K562 (cell line): ENCODE results near the gene TBX10. TPM values are rescaled to one million over a fixed set of nuclear protein-coding genes. Genes with fewer than 3 reads are reported as not detected.

Source experiments
- ATAC-seq: fragments of 200-7000 bp; cut with Tn5 transposase; 3 replicates; pipeline ENCODE4 v1.9.1; 2020; ENCODE audit warnings: moderate library complexity
- BruUV-seq: library from RNA; stranded (reverse); fragments of 400-500 nt; replicated peaks from 2 replicates; lab custom pipeline; 2021; lab: Mats Ljungman, UMichigan
- CTCF ChIA-PET: fragments of 300-600 bp; formaldehyde crosslinking; extraction: SDS; loops from one replicate; lab custom pipeline; 2021; ENCODE audit warnings: low intra/inter-chr PET ratio; lab: Yijun Ruan, JAX
- POLR2A ChIA-PET: fragments of 300-600, 350-650 bp; sonication (Branson Sonifier 250); formaldehyde crosslinking; extraction: SDS; loops from one replicate; lab custom pipeline; 2021; ENCODE audit warnings: antibody characterized with exemption, inconsistent platforms; lab: Yijun Ruan, JAX
- DNase-seq, 4 experiments: peaks; one replicate each; pipeline versions ENCODE4 v3.0.0 to v3.0.0-alpha.2; 2011 to 2018; ENCODE audit warnings: low spot score in 3 of 4, mixed read lengths in 3 of 4; ENCODE audit errors: extremely low read depth in 1 of 4
- FAIRE-seq: peaks from 2 replicates; lab custom pipeline; 2011; peaks lifted over from hg19 to GRCh38; lab: Jason Lieb, UNC
- H2AFZ ChIP-seq: 2 replicates; pipeline ENCODE4 v1.6.0; 2011; ENCODE audit warnings: low read depth, low read length, control low read depth, inconsistent platforms
- H3K27ac ChIP-seq: fragments of 200-600 bp; 3 replicates; pipeline ENCODE4 v1.8.0; 2011; ENCODE audit warnings: low read depth, mild to moderate bottlenecking, control low read depth, inconsistent platforms, low read length, moderate library complexity, mixed read lengths; ENCODE audit errors: extremely low read depth
- H3K27me3 ChIP-seq, 2 experiments: fragments of 300-600 bp in 1 of 2; 2 replicates in 1 of 2; 3 replicates in 1 of 2; pipeline versions ENCODE4 v1.6.0 to v1.8.0; 2011; ENCODE audit warnings: inconsistent platforms in 2 of 2, low read length in 2 of 2, mild to moderate bottlenecking in 1 of 2, mixed read lengths in 1 of 2, moderate library complexity in 1 of 2; ENCODE audit not compliant: control insufficient read depth in 2 of 2, insufficient read depth in 2 of 2
- H3K36me3 ChIP-seq: fragments of 300-600 bp; 3 replicates; pipeline ENCODE4 v1.8.0; 2011; ENCODE audit warnings: mild to moderate bottlenecking, low read length, inconsistent platforms; ENCODE audit not compliant: control insufficient read depth, insufficient read depth
- H3K4me1 ChIP-seq, 2 experiments: fragments of 200-600 bp in 1 of 2; replicated peaks in 1 of 2; 2 replicates in 1 of 2; 3 replicates in 1 of 2; pipeline versions ENCODE4 v1.5.1 to v1.8.0; 2011; ENCODE audit warnings: inconsistent platforms in 2 of 2, low read length in 2 of 2, mild to moderate bottlenecking in 1 of 2, mixed read lengths in 1 of 2, moderate library complexity in 1 of 2; ENCODE audit not compliant: control insufficient read depth in 2 of 2, insufficient read depth in 2 of 2
- H3K4me2 ChIP-seq: 2 replicates; pipeline ENCODE4 v1.6.1; 2011; ENCODE audit warnings: low read length, control low read depth, inconsistent platforms, mixed read lengths; ENCODE audit not compliant: insufficient read depth
- H3K4me3 ChIP-seq: fragments of 200-600 bp; sonication (generic), shearing (Covaris generic); 2 replicates; pipeline ENCODE4 v1.5.1; 2016; ENCODE audit warnings: control low read depth, inconsistent platforms
- H3K79me2 ChIP-seq: fragments of 200-600 bp; 3 replicates; pipeline ENCODE4 v1.8.0; 2011; ENCODE audit warnings: low read length, inconsistent platforms; ENCODE audit not compliant: control insufficient read depth, insufficient read depth
- H3K9ac ChIP-seq, 2 experiments: 2 replicates each; pipeline versions ENCODE4 v1.6.0 to v1.6.1; 2011; ENCODE audit warnings: low read depth in 2 of 2, low read length in 2 of 2, control low read depth in 1 of 2, inconsistent platforms in 1 of 2, mild to moderate bottlenecking in 1 of 2, mixed read lengths in 1 of 2; ENCODE audit not compliant: insufficient read depth in 1 of 2
- H3K9me1 ChIP-seq: one replicate; pipeline ENCODE4 v1.6.0; 2011; ENCODE audit warnings: inconsistent platforms, mild to moderate bottlenecking, low read length, moderate library complexity; ENCODE audit not compliant: control insufficient read depth, insufficient read depth
- H3K9me3 ChIP-seq: replicated peaks from 2 replicates; pipeline ENCODE4 v1.5.1; 2011; ENCODE audit warnings: low read depth, low read length, inconsistent platforms; ENCODE audit not compliant: control insufficient read depth, insufficient read depth
- H4K20me1 ChIP-seq: replicated peaks from 2 replicates; pipeline ENCODE4 v1.6.1; 2011; ENCODE audit warnings: low read length, inconsistent platforms, mixed read lengths; ENCODE audit not compliant: control insufficient read depth, insufficient read depth
- AFF1 ChIP-seq, 2 experiments: fragments of 450-650 bp; IDR thresholded peaks; 2 replicates each; pipeline ENCODE4 v1.6.1; 2018; ENCODE audit warnings: mild to moderate bottlenecking in 2 of 2, low read depth in 1 of 2; ENCODE audit not compliant: partially characterized antibody in 2 of 2
- GABPA ChIP-seq: fragments of 200-800 bp; sonication (Bioruptor generic); conservative IDR thresholded peaks from 2 replicates; pipeline ENCODE4 v1.6.1; 2016; ENCODE audit warnings: low read depth, missing genetic modification characterization, missing compliant biosample characterization
- POLR2B ChIP-seq: fragments of 450-650 bp; IDR thresholded peaks from 2 replicates; pipeline ENCODE4 v1.6.1; 2018; ENCODE audit warnings: low read depth; ENCODE audit not compliant: partially characterized antibody
- PRMT5 ChIP-seq: sonication (generic); formaldehyde crosslinking; IDR thresholded peaks from 2 replicates; pipeline ENCODE4 v1.5.0; 2020; ENCODE audit warnings: missing genetic modification reagents
- RREB1 ChIP-seq: fragments of 250-450 bp; sonication (Bioruptor Pico); IDR thresholded peaks from 2 replicates; pipeline ENCODE4 v1.4.0; 2020
- SMAD2 ChIP-seq: fragments of 150-350 bp; IDR thresholded peaks from 2 replicates; pipeline ENCODE4 v1.6.1; 2014; ENCODE audit warnings: low read depth, mild to moderate bottlenecking, low read length
- YY1 ChIP-seq, 3 experiments: IDR thresholded peaks; 2 replicates each; pipeline ENCODE4 v1.6.1; 2011; ENCODE audit warnings: low read length in 2 of 3, mild to moderate bottlenecking in 2 of 3, moderate library complexity in 2 of 3, borderline replicate concordance in 1 of 3, control low read depth in 1 of 3, low read depth in 1 of 3; ENCODE audit not compliant: insufficient read depth in 3 of 3, insufficient replicate concordance in 2 of 3, control insufficient read depth in 1 of 3, insufficient read length in 1 of 3; ENCODE audit errors: extremely low read depth in 1 of 3
- ZNF232 ChIP-seq: sonication (generic); formaldehyde crosslinking; IDR thresholded peaks from 2 replicates; pipeline ENCODE4 v1.8.0; 2022; ENCODE audit warnings: mild to moderate bottlenecking, missing genetic modification reagents
- WGBS: fragments of 100-300 bp; shearing (Covaris generic); methylation state at CpG from one replicate; pipeline ENCODE4 v1.1.6; 2016; ENCODE audit warnings: low coverage, mixed read lengths; ENCODE audit not compliant: insufficient coverage; ENCODE audit errors: missing lambda C conversion rate; 5-methylcytosine and 5-hydroxymethylcytosine counted together
- in situ Hi-C: fragments of 300-500 bp; cut with MboI; formaldehyde crosslinking; loops from 4 replicates; pipeline ENCODE4 v1.15.0; 2018; ENCODE audit warnings: inconsistent platforms, mixed read lengths
- intact Hi-C: fragments of 100-400 bp; cut with micrococcal nuclease; formaldehyde crosslinking; loops from 2 replicates; pipeline ENCODE4 v1.14.2; 2022
- polyA plus RNA-seq, 8 experiments: library from polyadenylated mRNA; depleted of rRNA in 4 of 8; stranded (reverse) in 5 of 8; unstranded in 3 of 8; fragments of >200 nt; fragmentation: Nextera tagmentation in 2 of 8; fragmentation: Illumina TruSeq in 1 of 8; extraction: Ambion mirVana in 2 of 8; extraction: Trizol in 1 of 8; gene quantifications; 2 replicates each; pipeline versions ENCODE4 v1.2.1 to v1.2.3, GENCODE V29; 2011 to 2014; ENCODE audit warnings: inconsistent platforms in 1 of 8, missing spikeins in 1 of 8
- total RNA-seq, 7 experiments: library from RNA; depleted of rRNA in 6 of 7; stranded (reverse); fragments of >200 nt in 6 of 7; fragmentation: Illumina TruSeq in 2 of 7; extraction: Trizol in 2 of 7; gene quantifications; 2 replicates each; pipeline versions ENCODE4 v1.2.1 to v1.2.3, GENCODE V29; 2011 to 2021; ENCODE audit warnings: low replicate concordance in 1 of 7

Gene TBX10
- total and polyA plus RNA-seq, 9 of the 15 experiments (the other 6 are each of a cell fraction or from before 2014, with no cell fraction given), result not detected

DNA sequence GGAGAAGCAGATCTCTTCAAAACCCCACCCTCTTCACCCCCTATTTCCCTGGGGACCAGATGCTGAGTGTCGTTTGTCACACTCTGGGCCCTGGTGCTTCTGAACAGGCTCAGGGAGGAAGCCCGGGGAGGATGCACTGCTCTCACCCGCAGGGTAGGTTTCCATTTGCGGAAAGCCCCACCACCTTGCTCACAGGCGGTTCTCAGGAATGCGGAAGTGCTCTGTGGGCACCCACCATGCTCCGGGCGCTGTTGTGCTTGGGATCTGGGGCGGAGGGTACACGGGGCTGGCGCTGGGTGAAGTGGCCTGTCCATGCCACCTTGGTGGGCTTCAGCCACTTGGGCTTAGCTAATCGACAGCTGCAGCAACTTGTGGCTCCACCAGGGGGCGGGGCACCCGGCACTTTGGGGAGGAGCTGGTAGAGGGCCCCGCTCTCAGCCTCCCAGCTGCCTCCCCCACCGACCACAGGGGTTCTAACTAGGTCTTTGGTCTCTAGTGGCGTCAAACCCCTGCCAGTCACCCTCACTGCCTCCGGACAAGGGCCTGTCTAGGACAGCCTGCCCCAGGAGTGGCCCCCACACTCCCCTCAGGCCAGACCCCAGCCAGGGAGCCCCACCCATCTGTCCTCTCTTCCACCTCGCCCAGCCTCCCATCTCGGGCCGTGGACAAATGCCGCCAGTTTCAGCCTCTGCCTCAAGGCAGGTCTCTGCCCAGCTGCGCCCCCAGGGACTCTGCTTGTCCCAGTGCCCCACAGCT lies 25.4 kb downstream of the TBX10 start:
- Histone ChIP-seq H3K9me1 (no peaks in the 10 kb centered on the region), H3K9ac (peak overlapping the region; percentile 29 to 87; a peak in 3 of 4 replicates), H3K79me2 (peaks cover 5% of the 10 kb centered on the region; the same call in 2 of the 3 replicates), H3K36me3 (peaks cover 46% of the 10 kb centered on the region; the same call in 2 of the 3 replicates), H3K4me3 (no peak overlapping the region), H3K4me1 (peaks cover 9 to 72% of the 10 kb centered on the region in 2 experiments; a peak in 4 of 5 replicates), H3K27me3 (no peaks in the 10 kb centered on the region), H3K9me3 (0 out of 2 replicates have a peak, but pooled peaks cover 2% of the 10 kb centered on the region), H2AFZ (peak overlapping the region; percentile 64), H3K4me2 (peak overlapping the region; percentile 52), H3K27ac (peak overlapping the region; percentile 44; the same call in 2 of the 3 replicates), H4K20me1 (no peaks in the 10 kb centered on the region)
- WGBS, result 30% methylated on average over 19 of the region's 23 CpGs
- intact Hi-C loops (no loop called here), in situ Hi-C loops (no loop called here)
- ChIA-PET CTCF (interaction anchor here (0.6 to 1.0 kb wide), 2 partner anchors 16 to 1422 kb away, joined by 3 read pairs; partner anchors contain the start of gene NUDT8), POLR2A (interaction anchor here (0.6 to 3.4 kb wide), 6 partner anchors 9 to 229 kb away, joined by 3 to 36 read pairs (median 4); partner anchors contain the start of gene NUDT8)
- ATAC-seq (peak; percentile 89), DNase-seq (peak; percentile 64 to 79 (median 77)), FAIRE-seq (peak; percentile 77)
- BruUV-seq, result no TSS peak
- TF ChIP-seq ZNF232 (CRISPR knock-in tag), result no peak
- TF ChIP-seq PRMT5, result no peak
- no peak for TF ChIP-seq AFF1 (IDR thresholded peaks at IDR 0.05; ENCODE audit: low read depth in 1 of 2, partially characterized antibody in 2 of 2)
- TF ChIP-seq POLR2B, result no peak
- TF ChIP-seq RREB1, result no peak
- TF ChIP-seq YY1 (IDR thresholded peaks at IDR 0.05; ENCODE audit: borderline replicate concordance in 1 of 3, control insufficient read depth in 1 of 3, extremely low read depth in 1 of 3, insufficient read depth in 3 of 3, insufficient read length in 1 of 3, insufficient replicate concordance in 2 of 3, low read depth in 1 of 3, low read length in 2 of 3), result peak in 1 of 3 experiments; percentile 21
- TF ChIP-seq SMAD2, result no peak
- no peak for TF ChIP-seq GABPA (tag)
